ENCODE measurements around the gene NCOA7. TPM values are rescaled to one million over a fixed set of nuclear protein-coding genes. Genes with fewer than 3 reads are reported as not detected.
A peak's percentile ranks its signal among the peaks of the same experiment; 100 is the strongest.

Gene NCOA7
- total RNA-seq, 1 experiment from 2014 or later = 9.4 TPM

DNA sequence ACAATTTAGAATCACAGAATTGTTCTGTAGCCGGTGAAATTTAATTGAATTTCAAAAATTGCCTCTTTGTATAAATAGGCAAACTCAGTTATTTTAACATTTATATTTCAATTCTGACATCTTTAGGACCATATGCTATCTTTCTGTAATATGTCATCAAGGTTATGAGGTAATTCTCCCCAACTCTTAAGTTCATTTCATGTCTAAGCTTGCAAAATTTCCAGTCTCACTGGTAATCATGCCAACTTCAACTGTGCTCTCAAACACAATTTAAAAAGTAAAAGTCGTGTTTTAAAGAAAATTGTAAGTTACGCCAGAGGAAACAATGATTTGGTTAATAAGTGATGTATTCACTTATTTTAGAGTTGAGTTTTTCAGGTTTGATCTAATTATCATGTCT, 1.4 kb downstream of the NCOA7 start:
- H3K14ac ChIP-seq (ENCODE audit: insufficient read depth, low read length) = no peak overlapping the region
- H3K9me3 ChIP-seq (ENCODE audit: control insufficient read depth, low read depth, low read length) = no peaks in the 10 kb centered on the region
- no peaks in the 10 kb centered on the region for H3K4me1 ChIP-seq (ENCODE audit: insufficient read depth, low read length)
- Mint-ChIP-seq H3K4me3 (peak overlapping the region in 1 of 2 experiments; percentile 92; a peak in 1 of 5 replicates), H3K9me3 (no peaks in the 10 kb centered on the region), H3K36me3 (ENCODE audit: insufficient read depth in 1 of 3, low read depth in 3 of 3) (no peaks in the 10 kb centered on the region; a peak in 1 of 7 replicates), H3K27me3 (ENCODE audit: low read depth) (peaks cover 4% of the 10 kb centered on the region; the same call in 1 of the 2 replicates), H3K4me1 (peaks cover 20 to 31% of the 10 kb centered on the region in 2 experiments), H3K27ac (no peak overlapping the region)
- H4K20me1 ChIP-seq (ENCODE audit: control insufficient read depth, insufficient read depth, insufficient read length) = no peaks in the 10 kb centered on the region
- H4K8ac ChIP-seq (replicated peaks; ENCODE audit: insufficient read length, low read depth, low read length) = no peak overlapping the region
- H3K79me1 ChIP-seq (ENCODE audit: insufficient read depth, low read depth, low read length, poor library complexity, severe bottlenecking) = no peaks in the 10 kb centered on the region
- H3K23ac ChIP-seq (ENCODE audit: insufficient read length, low read depth, low read length) = no peak overlapping the region
- H3K79me2 ChIP-seq (ENCODE audit: insufficient read depth, low read length) = no peaks in the 10 kb centered on the region
- H2BK20ac ChIP-seq (ENCODE audit: low read depth, low read length, poor library complexity, severe bottlenecking) = no peak overlapping the region
- no peak overlapping the region for H3K56ac ChIP-seq (ENCODE audit: insufficient read length, low read depth, low read length)
- H3K27me3 ChIP-seq (ENCODE audit: insufficient read depth, low read length) = no peaks in the 10 kb centered on the region
- no peak overlapping the region for H2BK120ac ChIP-seq (ENCODE audit: low read depth, low read length, poor library complexity, severe bottlenecking)
- no peak overlapping the region for H4K5ac ChIP-seq (ENCODE audit: insufficient read length, low read depth, low read length)
- H3K27ac ChIP-seq (ENCODE audit: insufficient read length, low read depth, low read length) = no peak overlapping the region
- H3K4me2 ChIP-seq (ENCODE audit: insufficient read depth, insufficient read length, low read length) = no peak overlapping the region
- no peak overlapping the region for H3T11ph ChIP-seq (ENCODE audit: low read length)
- peaks cover 4% of the 10 kb centered on the region for H3K23me2 ChIP-seq (ENCODE audit: insufficient read length, low read depth, low read length, poor library complexity, severe bottlenecking)
- H2BK15ac ChIP-seq (ENCODE audit: low read depth, low read length) = no peak overlapping the region
- H2AFZ ChIP-seq (ENCODE audit: low read length) = no peak overlapping the region
- H3K4ac ChIP-seq (ENCODE audit: low read depth, low read length) = no peak overlapping the region
- WGBS (ENCODE audit: extremely low coverage, insufficient read length, low lambda C conversion rate) = 100% methylated on average over 2 of the region's 3 CpGs
- H3K18ac ChIP-seq (ENCODE audit: insufficient read length, low read depth, low read length) = no peak overlapping the region
- H2BK12ac ChIP-seq (ENCODE audit: insufficient read length, low read depth, low read length) = no peak overlapping the region
- TF ChIP-seq CTCF (conservative IDR thresholded peaks at IDR 0.05) = no peak
- H2AK5ac ChIP-seq (ENCODE audit: insufficient read length, low read length) = no peak overlapping the region
- no peak overlapping the region for H3K9ac ChIP-seq (ENCODE audit: extremely low read depth, insufficient read length, low read length)
- no peak overlapping the region for H2BK5ac ChIP-seq (ENCODE audit: insufficient read length, low read length)
- DNase-seq = no peak
- H4K91ac ChIP-seq (ENCODE audit: insufficient read length, low read depth, low read length) = no peak overlapping the region
